ENCODE measurements around the gene SAMM50. TPM values are rescaled to one million over a fixed set of nuclear protein-coding genes. Genes with fewer than 3 reads are reported as not detected.

SAMM50 gene
- total RNA-seq, 1 experiment from 2014 or later, result 40.8 TPM

- CTCF ChIA-PET, result no interaction called here
- Histone ChIP-seq H3K27ac (ENCODE audit: low read depth, low read length) (no peak overlapping the region), H3K4me1 (ENCODE audit: control insufficient read depth in 1 of 2, insufficient read depth in 2 of 2, low read length in 2 of 2) (peaks cover 0 to 6% of the 10 kb centered on the region in 2 experiments; a peak in 1 of 4 replicates), H4K20me1 (ENCODE audit: insufficient read depth) (no peaks in the 10 kb centered on the region), H3K4me2 (ENCODE audit: low read length) (no peak overlapping the region), H3K27me3 (ENCODE audit: insufficient read depth, low read length) (no peaks in the 10 kb centered on the region), H2AFZ (ENCODE audit: low read depth, low read length, poor library complexity, severe bottlenecking) (no peak overlapping the region), H3K36me3 (ENCODE audit: control insufficient read depth in 1 of 2, insufficient read depth in 2 of 2, low read length in 2 of 2) (no peaks in the 10 kb centered on the region), H3K4me3 (replicated peaks in 1 of 2; ENCODE audit: low read depth in 1 of 2, low read length in 2 of 2) (no peak overlapping the region), H3K79me2 (ENCODE audit: insufficient read depth, low read length) (peaks cover 13% of the 10 kb centered on the region; the same call in 1 of the 2 replicates), H3K9ac (ENCODE audit: low read length) (no peak overlapping the region), H3K9me2 (ENCODE audit: insufficient read depth) (no peaks in the 10 kb centered on the region), H3K9me3 (ENCODE audit: control insufficient read depth in 1 of 2, insufficient read depth in 1 of 2, low read depth in 1 of 2, low read length in 2 of 2) (no peaks in the 10 kb centered on the region)
- POLR2A ChIA-PET, result no interaction called here
- RAD21 ChIA-PET (ENCODE audit: low non-redundant PET in 1 of 2, low total read pairs in 2 of 2, uncharacterized antibody in 2 of 2, unreplicated experiment in 2 of 2), result no interaction called here
- BruUV-seq (replicated peaks), result no TSS peak
- intact Hi-C loops (cut with micrococcal nuclease), result no loop called here
- no peak for ATAC-seq
- TF ChIP-seq ZFX (IDR thresholded peaks at IDR 0.05) (no peak), ELF1 (IDR thresholded peaks at IDR 0.05; ENCODE audit: borderline replicate concordance, low read depth) (no peak), EZH2phosphoT487 (IDR thresholded peaks at IDR 0.05; ENCODE audit: borderline replicate concordance) (no peak), ATF3 (IDR thresholded peaks at IDR 0.05) (no peak), YY1 (IDR thresholded peaks at IDR 0.05; ENCODE audit: extremely low read depth, insufficient replicate concordance, low read depth, low read length) (no peak), SIN3A (IDR thresholded peaks at IDR 0.05; ENCODE audit: low read depth) (no peak), EGR1 (IDR thresholded peaks at IDR 0.05; ENCODE audit: low read depth) (no peak), ZBTB33 (IDR thresholded peaks at IDR 0.05; ENCODE audit: extremely low read depth, insufficient replicate concordance, low read length) (no peak), CTCF (IDR thresholded peaks at IDR 0.05 in 2 of 3, conservative IDR thresholded peaks at IDR 0.05 in 1 of 3; ENCODE audit: borderline replicate concordance in 1 of 3, insufficient read depth in 1 of 3, low read depth in 2 of 3, low read length in 2 of 3) (no peak), ZNF274 (IDR thresholded peaks at IDR 0.05; ENCODE audit: low read depth, low read length) (no peak), FOSL1 (IDR thresholded peaks at IDR 0.05; ENCODE audit: low read depth) (no peak), TCF7L2 (IDR thresholded peaks at IDR 0.05; ENCODE audit: borderline replicate concordance, extremely low read depth, insufficient read depth, insufficient read length) (no peak), CEBPB (IDR thresholded peaks at IDR 0.05; ENCODE audit: low read depth) (no peak), SRF (IDR thresholded peaks at IDR 0.05; ENCODE audit: low read depth) (no peak), CBX3 (IDR thresholded peaks at IDR 0.05; ENCODE audit: low read depth) (no peak), RAD21 (IDR thresholded peaks at IDR 0.05; ENCODE audit: low read depth) (no peak), SP1 (IDR thresholded peaks at IDR 0.05; ENCODE audit: low read depth) (no peak), MAX (IDR thresholded peaks at IDR 0.05) (no peak), JUND (IDR thresholded peaks at IDR 0.05) (no peak), EZH2 (IDR thresholded peaks at IDR 0.05) (no peak)
- DNase-seq (ENCODE audit: low read depth, low spot score), result no peak
These were observed 74.9 kb downstream of the SAMM50 start for GRCh38 chr22:44030051-44030701.
